ENCODE data around the gene C11orf68.

Gene C11orf68

GRCh38 chr11:65872586-65873317, 46.1 kb downstream of the C11orf68 start, which contains the start of gene EFEMP2:
Gene EFEMP2 (minus strand): TSS chr11:65872800. CDS start chr11:65872354, 446 bp downstream.
- TF ChIP-seq CTCF (IDR thresholded peaks at IDR 0.05; ENCODE audit: borderline replicate concordance, insufficient read depth, low read depth, low read length) = no peak
- peak within 1 kb of the TSS; percentile 58 for H3K4me3 ChIP-seq (ENCODE audit: low read depth, low read length)

- H3K4me3 ChIP-seq (ENCODE audit: low read depth, low read length) = no peak overlapping the region
- no peak for TF ChIP-seq CTCF (IDR thresholded peaks at IDR 0.05; ENCODE audit: borderline replicate concordance, insufficient read depth, low read depth, low read length)
Observed at GRCh38 chr11:65871811-65872548, 46.9 kb downstream of the C11orf68 start.

- H3K4me3 ChIP-seq (ENCODE audit: low read depth, low read length) = no peak overlapping the region
- TF ChIP-seq CTCF (IDR thresholded peaks at IDR 0.05; ENCODE audit: borderline replicate concordance, insufficient read depth, low read depth, low read length) = no peak
Observed at GRCh38 chr11:65870706-65871681, 47.9 kb downstream of the C11orf68 start.

DNA sequence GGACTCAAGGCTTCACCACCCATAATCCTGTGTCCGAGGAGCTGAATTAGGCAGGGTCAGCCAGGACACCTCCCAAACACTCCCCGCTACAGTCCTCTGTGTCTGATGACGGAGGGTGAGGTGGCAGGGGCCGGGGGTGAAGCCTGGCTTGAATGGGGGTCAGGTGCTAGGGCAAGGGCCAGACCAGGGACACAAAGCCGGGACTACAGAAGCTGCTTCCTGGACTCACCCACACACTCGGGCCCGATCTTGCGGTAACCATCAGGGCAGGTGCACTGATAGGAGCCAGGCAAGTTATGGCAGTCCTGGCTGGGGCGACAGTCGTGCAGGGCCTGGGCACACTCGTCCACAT, 48.6 kb downstream of the C11orf68 start:
- H3K4me3 ChIP-seq (ENCODE audit: low read depth, low read length) = no peak overlapping the region
- no peak for TF ChIP-seq CTCF (IDR thresholded peaks at IDR 0.05; ENCODE audit: borderline replicate concordance, insufficient read depth, low read depth, low read length)

- no peak for TF ChIP-seq CTCF (IDR thresholded peaks at IDR 0.05; ENCODE audit: borderline replicate concordance, insufficient read depth, low read depth, low read length)
- no peak overlapping the region for H3K4me3 ChIP-seq (ENCODE audit: low read depth, low read length)
Observed at GRCh38 chr11:65869643-65870306, 49.1 kb downstream of the C11orf68 start.

- no peak overlapping the region for H3K4me3 ChIP-seq (ENCODE audit: low read depth, low read length)
- no peak for TF ChIP-seq CTCF (IDR thresholded peaks at IDR 0.05; ENCODE audit: borderline replicate concordance, insufficient read depth, low read depth, low read length)
Observed at GRCh38 chr11:65868907-65869306, 50.0 kb downstream of the C11orf68 start.
